HepG2 (cell line): ENCODE results near the gene CLASP2. TPM values are rescaled to one million over a fixed set of nuclear protein-coding genes. Genes with fewer than 3 reads are reported as not detected.

Experiments used
- ATF1 ChIP-seq: IDR thresholded peaks from 2 replicates; pipeline ENCODE4 v1.6.1; 2016; ENCODE audit warnings: mild to moderate bottlenecking, control low read depth
- CERS6 ChIP-seq: sonication (generic); formaldehyde crosslinking; IDR thresholded peaks from 2 replicates; pipeline ENCODE4 v1.5.0; 2020; ENCODE audit warnings: missing genetic modification reagents
- CREB1 ChIP-seq, 2 experiments: fragments of 450-650 bp in 1 of 2; IDR thresholded peaks; 2 replicates each; pipeline ENCODE4 v1.6.1; 2016 to 2017; ENCODE audit warnings: control low read depth in 1 of 2, mild to moderate bottlenecking in 1 of 2, missing compliant biosample characterization in 1 of 2, missing genetic modification characterization in 1 of 2
- FOXO1 ChIP-seq: sonication (generic); formaldehyde crosslinking; IDR thresholded peaks from 2 replicates; pipeline ENCODE4 v1.4.0; 2020; ENCODE audit warnings: missing genetic modification reagents
- HIVEP1 ChIP-seq: sonication (generic); formaldehyde crosslinking; IDR thresholded peaks from 2 replicates; pipeline ENCODE4 v1.4.0; 2020; ENCODE audit warnings: mild to moderate bottlenecking, missing genetic modification reagents
- JUNB ChIP-seq: sonication (generic); formaldehyde crosslinking; IDR thresholded peaks from 2 replicates; pipeline ENCODE4 v1.8.0; 2022; ENCODE audit warnings: missing genetic modification reagents, mild to moderate bottlenecking, borderline replicate concordance
- MTERF4 ChIP-seq: sonication (generic); formaldehyde crosslinking; IDR thresholded peaks from 2 replicates; pipeline ENCODE4 v1.8.0; 2023; ENCODE audit warnings: mild to moderate bottlenecking, missing genetic modification reagents
- MXI1 ChIP-seq: IDR thresholded peaks from 3 replicates; pipeline ENCODE4 v1.6.1; 2012; ENCODE audit warnings: low read depth, low read length, inconsistent platforms, borderline replicate concordance
- MYNN ChIP-seq: sonication (generic); formaldehyde crosslinking; IDR thresholded peaks from 2 replicates; pipeline ENCODE4 v1.4.0; 2020; ENCODE audit warnings: mild to moderate bottlenecking, low read depth, missing genetic modification reagents
- POGZ ChIP-seq: sonication (generic); formaldehyde crosslinking; IDR thresholded peaks from 2 replicates; pipeline ENCODE4 v1.4.0; 2020; ENCODE audit warnings: mild to moderate bottlenecking, missing genetic modification reagents
- POLR2AphosphoS5 ChIP-seq: IDR thresholded peaks from 2 replicates; pipeline ENCODE4 v1.6.1; 2012; ENCODE audit warnings: low read depth, low read length
- PRDM15 ChIP-seq: sonication (generic); formaldehyde crosslinking; IDR thresholded peaks from 2 replicates; pipeline ENCODE4 v1.4.0; 2020; ENCODE audit warnings: missing genetic modification reagents
- SMAD9 ChIP-seq: sonication (generic); formaldehyde crosslinking; IDR thresholded peaks from 2 replicates; pipeline ENCODE4 v1.5.1; 2020; ENCODE audit warnings: mild to moderate bottlenecking, missing genetic modification reagents
- SMARCC2 ChIP-seq: fragments of 450-650 bp; IDR thresholded peaks from 2 replicates; pipeline ENCODE4 v1.6.1; 2017; ENCODE audit warnings: antibody characterized with exemption, mild to moderate bottlenecking
- SNAPC2 ChIP-seq: sonication (generic); formaldehyde crosslinking; IDR thresholded peaks from 2 replicates; pipeline ENCODE4 v1.8.1; 2022; ENCODE audit warnings: mild to moderate bottlenecking, missing genetic modification reagents
- SRSF4 ChIP-seq: fragments of 200-400 bp; formaldehyde crosslinking; IDR thresholded peaks from one replicate; pipeline ENCODE4 v1.6.1; 2018; ENCODE audit warnings: mild to moderate bottlenecking, low read depth, low read length, moderate library complexity; ENCODE audit not compliant: poor library complexity, severe bottlenecking
- SRSF9 ChIP-seq: fragments of 200-400 bp; formaldehyde crosslinking; IDR thresholded peaks from 2 replicates; pipeline ENCODE4 v1.6.1; 2018; ENCODE audit warnings: borderline replicate concordance, mild to moderate bottlenecking, low read depth, low read length; ENCODE audit not compliant: insufficient read depth, poor library complexity, severe bottlenecking
- TBP ChIP-seq: sonication (generic); formaldehyde crosslinking; IDR thresholded peaks from 2 replicates; pipeline ENCODE4 v1.5.0; 2020; ENCODE audit warnings: missing genetic modification reagents
- TCF7 ChIP-seq: sonication (generic); IDR thresholded peaks from 2 replicates; pipeline ENCODE4 v1.6.1; 2016; ENCODE audit warnings: antibody characterized with exemption, low read depth
- ZBTB8A ChIP-seq: sonication (generic); formaldehyde crosslinking; IDR thresholded peaks from 2 replicates; pipeline ENCODE4 v1.4.0; 2020; ENCODE audit warnings: mild to moderate bottlenecking, low read depth, missing genetic modification reagents, borderline replicate concordance
- ZFP36 ChIP-seq: fragments of 150-350 bp; IDR thresholded peaks from 2 replicates; pipeline ENCODE4 v1.6.1; 2018; ENCODE audit warnings: borderline replicate concordance, low read length, low read depth; ENCODE audit not compliant: partially characterized antibody
- ZFP82 ChIP-seq: sonication (generic); formaldehyde crosslinking; IDR thresholded peaks from 2 replicates; pipeline ENCODE4 v1.5.1; 2020; ENCODE audit warnings: mild to moderate bottlenecking, missing genetic modification reagents, borderline replicate concordance
- ZNF615 ChIP-seq: sonication (generic); formaldehyde crosslinking; IDR thresholded peaks from 2 replicates; pipeline ENCODE4 v1.5.0; 2020; ENCODE audit warnings: mild to moderate bottlenecking, missing genetic modification reagents, borderline replicate concordance
- ZNF772 ChIP-seq: sonication (generic); formaldehyde crosslinking; IDR thresholded peaks from 2 replicates; pipeline ENCODE4 v1.5.0; 2020; ENCODE audit warnings: mild to moderate bottlenecking, missing genetic modification reagents
- ZNF816 ChIP-seq: sonication (generic); formaldehyde crosslinking; IDR thresholded peaks from 2 replicates; pipeline ENCODE4 v1.8.0; 2022; ENCODE audit warnings: missing genetic modification reagents, mild to moderate bottlenecking, borderline replicate concordance
- ZNF839 ChIP-seq: sonication (generic); formaldehyde crosslinking; IDR thresholded peaks from 2 replicates; pipeline ENCODE4 v1.4.0; 2020; ENCODE audit warnings: missing genetic modification reagents, mild to moderate bottlenecking, borderline replicate concordance
- polyA plus RNA-seq, 8 experiments: library from polyadenylated mRNA; depleted of rRNA in 3 of 8; stranded (reverse) in 7 of 8; unstranded in 1 of 8; fragments of >200 nt; fragmentation: Illumina TruSeq in 4 of 8; extraction: Trizol in 4 of 8; gene quantifications; 2 replicates each; pipeline versions ENCODE4 v1.2.1 to v1.2.3, GENCODE V29; 2011 to 2016; ENCODE audit warnings: low read depth in 4 of 8, missing spikeins in 1 of 8, mixed read lengths in 1 of 8; ENCODE audit not compliant: insufficient read depth in 1 of 8
- total RNA-seq, 5 experiments: library from RNA; depleted of rRNA; stranded (reverse); fragments of >200 nt; fragmentation: Illumina TruSeq; extraction: Trizol; gene quantifications; 2 replicates each; pipeline ENCODE4 v1.2.3, GENCODE V29; 2016; ENCODE audit warnings: low read depth in 1 of 5

Gene CLASP2
- total and polyA plus RNA-seq, 2 of the 13 experiments (the other 11 are each of a cell fraction or from before 2014, with no cell fraction given): 15.7 to 34.8 TPM

DNA sequence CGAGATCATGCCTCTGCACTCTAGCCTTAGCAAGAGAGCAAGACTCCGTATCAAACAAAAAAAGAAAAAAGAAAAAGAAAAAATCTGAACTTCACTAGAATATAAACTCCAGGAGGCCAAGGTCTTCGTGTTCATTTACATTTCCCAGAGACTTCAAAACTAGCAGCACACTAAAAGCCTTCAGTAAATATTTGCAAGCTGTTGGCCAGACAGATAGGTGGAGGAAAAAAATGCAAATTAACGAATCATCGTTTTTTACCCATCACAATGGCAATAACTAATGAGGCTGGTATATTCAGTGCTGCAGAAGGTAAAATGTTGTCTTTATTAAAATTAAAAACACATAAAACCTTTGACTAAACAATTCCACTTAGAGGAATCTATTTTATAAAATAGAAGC lies 80.6 kb downstream of the CLASP2 start (continued):
- TF ChIP-seq PRDM15 (CRISPR knock-in tag) (no peak), POGZ (CRISPR knock-in tag) (peak; percentile 43; the same call in 1 of the 2 replicates), HIVEP1 (no peak), SNAPC2 (CRISPR knock-in tag) (no peak), ZFP36 (no peak), ZBTB8A (CRISPR knock-in tag) (no peak), ZNF816 (no peak), TBP (CRISPR knock-in tag) (no peak), ZNF839 (no peak), SRSF9 (no peak), JUNB (CRISPR knock-in tag) (no peak), SRSF4 (no peak), MXI1 (no peak), SMARCC2 (no peak), POLR2AphosphoS5 (no peak), SMAD9 (CRISPR knock-in tag) (no peak), ATF1 (CRISPR knock-in tag) (no peak), TCF7 (peak; percentile 75), MTERF4 (no peak), FOXO1 (CRISPR knock-in tag) (no peak), ZNF615 (CRISPR knock-in tag) (no peak), CREB1 (IDR thresholded peaks at IDR 0.05) (no peak), CREB1 (CRISPR knock-in tag; IDR thresholded peaks at IDR 0.05) (0 out of 2 replicates have a peak, but pooled peaks have one; percentile 25), CERS6 (no peak), ZNF772 (CRISPR knock-in tag) (no peak), ZFP82 (CRISPR knock-in tag) (no peak), MYNN (CRISPR knock-in tag) (no peak)
